ENCODE measurements around the gene CARMIL1.

DNA sequence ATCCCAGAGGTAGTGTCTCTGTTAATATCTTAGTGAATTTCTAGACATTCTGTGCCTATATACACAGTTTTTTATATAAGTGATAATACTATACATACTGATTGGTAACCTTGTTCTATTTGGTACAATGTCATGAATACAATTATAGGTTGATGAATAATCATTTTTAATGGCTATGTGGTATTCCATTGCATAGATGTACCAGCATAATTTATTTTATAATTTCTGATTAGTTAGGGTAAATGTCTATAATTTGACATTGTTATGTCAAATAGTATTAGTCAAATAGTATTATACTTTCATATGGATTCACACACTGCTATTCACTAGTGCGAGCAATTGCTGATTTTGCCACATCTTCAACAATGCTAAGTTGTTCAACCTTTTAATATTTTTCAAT lies 262.1 kb downstream of the CARMIL1 start:
- TF ChIP-seq, protein P1, sequence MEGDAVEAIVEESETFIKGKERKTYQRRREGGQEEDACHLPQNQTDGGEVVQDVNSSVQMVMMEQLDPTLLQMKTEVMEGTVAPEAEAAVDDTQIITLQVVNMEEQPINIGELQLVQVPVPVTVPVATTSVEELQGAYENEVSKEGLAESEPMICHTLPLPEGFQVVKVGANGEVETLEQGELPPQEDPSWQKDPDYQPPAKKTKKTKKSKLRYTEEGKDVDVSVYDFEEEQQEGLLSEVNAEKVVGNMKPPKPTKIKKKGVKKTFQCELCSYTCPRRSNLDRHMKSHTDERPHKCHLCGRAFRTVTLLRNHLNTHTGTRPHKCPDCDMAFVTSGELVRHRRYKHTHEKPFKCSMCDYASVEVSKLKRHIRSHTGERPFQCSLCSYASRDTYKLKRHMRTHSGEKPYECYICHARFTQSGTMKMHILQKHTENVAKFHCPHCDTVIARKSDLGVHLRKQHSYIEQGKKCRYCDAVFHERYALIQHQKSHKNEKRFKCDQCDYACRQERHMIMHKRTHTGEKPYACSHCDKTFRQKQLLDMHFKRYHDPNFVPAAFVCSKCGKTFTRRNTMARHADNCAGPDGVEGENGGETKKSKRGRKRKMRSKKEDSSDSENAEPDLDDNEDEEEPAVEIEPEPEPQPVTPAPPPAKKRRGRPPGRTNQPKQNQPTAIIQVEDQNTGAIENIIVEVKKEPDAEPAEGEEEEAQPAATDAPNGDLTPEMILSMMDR (IDR thresholded peaks at IDR 0.05): no peak
- no peak for TF ChIP-seq POLR2A (IDR thresholded peaks at IDR 0.05)
